Measurements from ENCODE around the gene GARIN1A. TPM values are rescaled to one million over a fixed set of nuclear protein-coding genes. Genes with fewer than 3 reads are reported as not detected.
"Not testable (repeated sequence)": the region's sequence is repeated elsewhere in the genome, so short reads cannot be mapped to it uniquely, and the experiment has no call there.

Gene GARIN1A
- total and polyA plus RNA-seq, 8 donors: 0.50 to 1.8 (median 1.1) TPM; not detected in 1

- WGBS, 5 donors: 83 to 93% (median 88%) methylated on average over 3 to 5 of the region's 5 CpGs; no CpG with 5 or more reads in 1 of the 5 donors
- DNase-seq; H3K27ac ChIP-seq; H3K4me1 ChIP-seq; H3K4me3 ChIP-seq; H3K27me3 ChIP-seq; intact Hi-C loops (cut with DNase I; ENCODE audit: low total_unique reads): not testable (repeated sequence)
- Histone ChIP-seq H3K36me3 (peaks cover 0 to 20% (median 17%) of the 10 kb centered on the region in 4 donors), H3K9me3 (peaks cover 0 to 17% (median 9%) of the 10 kb centered on the region in 4 donors)
Observed at GRCh38 chr7:128658428-128658827, 13.7 kb upstream of the GARIN1A start.

GRCh38 chr7:128660596-128660995 lies 11.5 kb upstream of the GARIN1A start:
- TF ChIP-seq CTCF (IDR thresholded peaks at IDR 0.05) (no peak), POLR2AphosphoS5 (IDR thresholded peaks at IDR 0.05) (no peak)
- WGBS, 5 donors: 96 to 98% (median 96%) methylated on average over 3 of the region's 3 CpGs
- intact Hi-C loops (cut with DNase I; ENCODE audit: low total_unique reads): no loop called here
- no peaks in the 10 kb centered on the region for H3K4me1 ChIP-seq
- peaks cover 0 to 17% (median 9%) of the 10 kb centered on the region in 4 donors for H3K9me3 ChIP-seq
- H3K4me3 ChIP-seq: no peak overlapping the region
- no peaks in the 10 kb centered on the region for H3K27me3 ChIP-seq
- no peak for DNase-seq
- no peak overlapping the region for H3K27ac ChIP-seq
- H3K36me3 ChIP-seq: peaks cover 0 to 7% (median 0%) of the 10 kb centered on the region in 4 donors

DNA sequence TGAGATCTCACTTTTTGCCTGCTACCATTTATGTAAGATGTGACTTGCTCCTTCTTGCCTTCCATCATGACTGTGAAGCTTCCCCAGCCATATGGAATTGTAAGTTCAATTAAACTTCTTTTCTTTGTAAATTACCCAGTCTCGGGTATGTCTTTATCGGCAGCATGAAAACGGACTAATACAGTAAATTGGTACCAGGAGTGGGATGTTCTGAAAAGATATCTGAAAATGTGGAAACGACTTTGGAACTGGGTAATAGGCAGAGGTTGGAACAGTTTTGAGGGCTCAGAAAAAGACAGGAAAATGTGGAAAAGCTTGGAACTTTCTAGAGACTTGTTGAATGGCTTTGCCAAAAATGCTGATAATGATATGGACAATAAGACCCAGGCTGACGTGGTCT lies 10.6 kb upstream of the GARIN1A start:
- TF ChIP-seq EP300 (IDR thresholded peaks at IDR 0.05) (no peak), POLR2A (IDR thresholded peaks at IDR 0.05) (no peak), POLR2AphosphoS5 (IDR thresholded peaks at IDR 0.05) (no peak)
- no peak for DNase-seq
- intact Hi-C loops (cut with DNase I; ENCODE audit: low total_unique reads): no loop called here
- H3K4me3 ChIP-seq: no peak overlapping the region
- H3K27ac ChIP-seq: no peak overlapping the region
- H3K27me3 ChIP-seq: no peaks in the 10 kb centered on the region
- peaks cover 0 to 7% (median 0%) of the 10 kb centered on the region in 4 donors for H3K36me3 ChIP-seq
- peaks cover 0 to 17% (median 9%) of the 10 kb centered on the region in 4 donors for H3K9me3 ChIP-seq
- H3K4me1 ChIP-seq: no peaks in the 10 kb centered on the region
- WGBS, 5 donors: 96 to 98% (median 98%) methylated on average over 5 of the region's 5 CpGs

- 94 to 99% (median 98%) methylated on average over 3 of the region's 3 CpGs for WGBS, 5 donors
- peaks cover 0 to 7% (median 0%) of the 10 kb centered on the region in 4 donors for H3K36me3 ChIP-seq
- H3K27ac ChIP-seq: no peak overlapping the region
- TF ChIP-seq CTCF (IDR thresholded peaks at IDR 0.05) (no peak), EP300 (IDR thresholded peaks at IDR 0.05) (no peak), POLR2AphosphoS5 (IDR thresholded peaks at IDR 0.05) (no peak), POLR2A (IDR thresholded peaks at IDR 0.05) (no peak)
- H3K4me1 ChIP-seq: no peaks in the 10 kb centered on the region
- H3K9me3 ChIP-seq: peaks cover 0 to 17% (median 9%) of the 10 kb centered on the region in 4 donors
- no peaks in the 10 kb centered on the region for H3K27me3 ChIP-seq
- DNase-seq: no peak
- no peak overlapping the region for H3K4me3 ChIP-seq
- intact Hi-C loops (cut with DNase I; ENCODE audit: low total_unique reads): no loop called here
Observed at GRCh38 chr7:128662091-128662490, 10.0 kb upstream of the GARIN1A start.

GRCh38 chr7:128663223-128663622 lies 8.9 kb upstream of the GARIN1A start:
- H3K27me3 ChIP-seq; H3K4me1 ChIP-seq; H3K27ac ChIP-seq; H3K4me3 ChIP-seq; DNase-seq; intact Hi-C loops (cut with DNase I; ENCODE audit: low total_unique reads); H3K36me3 ChIP-seq: not testable (repeated sequence)
- H3K9me3 ChIP-seq: peaks cover 0 to 17% (median 9%) of the 10 kb centered on the region in 4 donors
- WGBS, 5 donors: 78 to 95% (median 92%) methylated on average over 3 of the region's 3 CpGs

GRCh38 chr7:128665057-128665456 lies 7.0 kb upstream of the GARIN1A start:
- no peak for TF ChIP-seq POLR2AphosphoS5 (IDR thresholded peaks at IDR 0.05)
- TF ChIP-seq CTCF (IDR thresholded peaks at IDR 0.05): no peak
- TF ChIP-seq EP300 (IDR thresholded peaks at IDR 0.05): no peak
- no peak for TF ChIP-seq POLR2A (IDR thresholded peaks at IDR 0.05)
- Histone ChIP-seq H3K9me3 (peaks cover 0 to 17% (median 9%) of the 10 kb centered on the region in 4 donors), H3K4me1 (no peaks in the 10 kb centered on the region), H3K36me3 (peaks cover 0 to 7% (median 0%) of the 10 kb centered on the region in 4 donors), H3K27ac (no peak overlapping the region), H3K4me3 (no peak overlapping the region), H3K27me3 (no peaks in the 10 kb centered on the region)
- DNase-seq: no peak
- WGBS, 5 donors: 31 to 47% (median 45%) methylated on average over 1 of the region's 1 CpG
- intact Hi-C loops (cut with DNase I; ENCODE audit: low total_unique reads): no loop called here

All from stomach (tissue), 9 donors.